Stimulated activated effector memory CD8-positive, alpha-beta T cell treated with anti-CD3 and anti-CD28 coated beads, Interleukin-12 subunit alpha, Interleukin-12 subunit beta, amount 100 ng/mL, for 72 hours (primary cell): ENCODE data around the gene C15orf62.

ENCODE experiments used
- ATAC-seq: fragments of 150-1000 bp; cut with Tn5 transposase; 2 replicates; pipeline ENCODE4 v1.10.0; 2021
- DNase-seq, 2 donors: peaks; one replicate each; pipeline ENCODE4 v3.0.0; 2021 to 2022; ENCODE audit warnings: low spot score in 2 of 2
- H3K27ac Mint-ChIP-seq: one replicate; pipeline ENCODE4 v1.8.0; 2022; ENCODE audit warnings: mild to moderate bottlenecking, mixed read lengths
- H3K36me3 Mint-ChIP-seq: one replicate; pipeline ENCODE4 v1.8.0; 2022; ENCODE audit warnings: mild to moderate bottlenecking, mixed read lengths
- H3K4me1 Mint-ChIP-seq: one replicate; pipeline ENCODE4 v1.8.0; 2022; ENCODE audit warnings: mixed read lengths
- H3K4me3 Mint-ChIP-seq: one replicate; pipeline ENCODE4 v1.8.0; 2022; ENCODE audit warnings: mild to moderate bottlenecking, mixed read lengths
- H3K9me3 Mint-ChIP-seq: one replicate; pipeline ENCODE4 v1.8.0; 2022; ENCODE audit warnings: mixed read lengths

The C15orf62 gene

DNA sequence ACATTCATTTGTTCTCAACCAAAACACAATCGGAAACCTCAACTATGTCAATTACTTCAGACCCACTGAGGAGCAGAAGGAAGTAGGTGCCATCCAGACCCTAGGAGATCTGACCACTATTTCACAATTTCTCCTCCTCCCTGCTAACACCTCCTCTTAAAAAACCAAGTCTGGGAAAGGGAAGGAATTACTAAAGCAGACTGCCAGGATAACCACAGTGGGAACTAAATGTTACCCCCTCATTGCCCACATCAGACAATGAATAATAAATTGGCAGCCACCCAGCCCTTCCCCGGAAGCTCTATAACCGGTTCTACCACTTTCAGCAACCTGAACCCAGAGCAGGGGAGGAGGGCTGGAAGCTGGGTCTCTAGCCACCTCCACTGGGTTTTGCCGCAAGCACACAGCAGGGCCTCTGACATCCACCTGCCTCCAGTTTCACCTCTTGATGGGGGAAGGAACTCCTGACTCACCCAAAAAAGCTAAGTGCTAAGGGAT, 17.6 kb downstream of the C15orf62 start:
- ATAC-seq = peak; percentile 81

DNA sequence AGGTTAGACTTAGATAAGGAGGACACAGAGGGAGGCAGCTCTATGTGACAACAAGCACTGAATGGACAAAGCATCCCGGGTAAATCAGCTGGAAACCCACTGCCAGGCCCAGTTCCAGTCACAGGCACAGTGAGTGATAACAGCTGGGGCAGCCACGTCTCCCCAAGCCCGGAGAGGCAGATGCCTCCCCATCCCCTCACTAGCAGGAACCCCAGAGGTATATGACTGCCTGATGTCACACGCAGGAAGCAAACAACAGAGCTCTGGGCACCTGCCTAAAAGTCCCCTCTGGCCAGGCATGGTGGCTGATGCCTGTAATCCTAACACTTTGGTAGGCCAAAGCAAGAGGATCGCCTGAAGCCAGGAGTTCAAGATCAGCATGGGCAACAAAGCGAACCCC, 18.2 kb downstream of the C15orf62 start:
- DNase-seq = no peak
- peak; percentile 31 for ATAC-seq
- Mint-ChIP-seq H3K36me3 (peaks cover 21% of the 10 kb centered on the region), H3K4me1 (peaks cover 31% of the 10 kb centered on the region), H3K4me3 (no peak overlapping the region), H3K27ac (peak overlapping the region; percentile 72), H3K9me3 (no peaks in the 10 kb centered on the region)

More for the DNA sequence above, 17.6 kb downstream of the C15orf62 start:
- peak overlapping the region; percentile 72 for H3K27ac Mint-ChIP-seq
- no peaks in the 10 kb centered on the region for H3K9me3 Mint-ChIP-seq
- peaks cover 35% of the 10 kb centered on the region for H3K4me1 Mint-ChIP-seq
- no peak overlapping the region for H3K4me3 Mint-ChIP-seq
- H3K36me3 Mint-ChIP-seq = peaks cover 18% of the 10 kb centered on the region
- DNase-seq = no peak

DNA sequence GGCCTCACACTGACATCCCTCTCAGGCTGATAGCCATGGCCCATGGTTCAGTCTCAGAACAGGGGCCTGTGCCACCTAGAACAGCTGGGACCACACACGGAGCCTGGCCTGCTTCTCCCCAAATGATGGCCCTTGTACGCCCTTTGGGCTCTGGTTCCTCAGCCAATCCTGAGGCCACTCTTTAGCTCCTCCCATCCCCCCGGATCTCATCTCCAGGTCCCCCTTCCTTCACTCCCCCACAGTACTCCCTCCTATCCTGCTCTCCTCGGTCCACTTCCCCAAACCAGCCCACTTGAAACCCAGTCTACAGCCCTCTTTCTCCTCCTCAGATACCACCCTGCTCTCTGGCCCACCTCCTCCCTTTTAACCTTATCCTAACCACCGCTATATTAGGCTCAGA, 19.3 kb downstream of the C15orf62 start:
- peaks cover 25% of the 10 kb centered on the region for H3K36me3 Mint-ChIP-seq
- peak overlapping the region; percentile 84 for H3K27ac Mint-ChIP-seq
- ATAC-seq (no peak), DNase-seq (no peak)
- no peaks in the 10 kb centered on the region for H3K9me3 Mint-ChIP-seq
- H3K4me3 Mint-ChIP-seq = no peak overlapping the region
- peaks cover 37% of the 10 kb centered on the region for H3K4me1 Mint-ChIP-seq

DNA sequence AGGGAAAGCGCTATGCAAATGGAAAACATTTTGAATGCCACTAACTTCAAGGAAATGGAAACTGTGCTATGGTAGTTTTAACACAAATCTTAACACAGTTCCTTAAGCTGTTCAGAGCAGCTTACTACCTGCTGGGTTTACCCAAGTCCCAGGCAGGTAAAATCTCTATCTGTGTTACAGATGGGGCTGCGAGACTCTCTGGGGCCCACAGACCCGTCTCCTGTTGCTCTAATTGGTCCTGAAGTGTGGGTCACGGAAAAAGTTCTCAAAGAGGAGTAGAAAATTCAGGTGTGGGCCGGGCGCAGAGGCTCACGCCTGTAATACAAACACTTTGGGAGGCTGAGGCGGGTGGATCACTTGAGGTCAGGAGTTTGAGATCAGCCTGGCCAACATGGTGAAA, 20.2 kb downstream of the C15orf62 start:
- H3K27ac Mint-ChIP-seq = peak overlapping the region; percentile 84

DNA sequence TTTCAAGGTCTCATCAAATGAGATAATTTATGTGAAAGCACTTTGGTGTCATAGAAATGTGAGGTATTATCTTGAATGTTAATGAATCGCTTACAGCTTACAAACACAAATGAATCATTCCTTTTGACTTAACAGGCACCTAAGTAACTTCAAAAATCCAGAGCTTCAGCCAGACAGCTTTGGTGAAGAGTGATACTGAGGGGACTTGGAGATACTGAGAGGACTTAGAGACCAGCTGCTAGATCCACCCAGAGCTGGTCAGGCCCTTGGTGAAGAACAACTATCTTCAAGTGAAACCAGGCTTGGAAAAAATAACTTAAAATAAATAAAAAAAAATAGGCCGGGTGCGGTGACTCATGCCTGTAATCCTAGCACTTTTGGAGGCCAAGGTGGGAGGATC, 20.9 kb downstream of the C15orf62 start:
- H3K36me3 Mint-ChIP-seq = peaks cover 25% of the 10 kb centered on the region
- no peak overlapping the region for H3K4me3 Mint-ChIP-seq
- H3K27ac Mint-ChIP-seq = no peak overlapping the region
- DNase-seq (no peak), ATAC-seq (no peak)
- H3K4me1 Mint-ChIP-seq = peaks cover 37% of the 10 kb centered on the region
- H3K9me3 Mint-ChIP-seq = no peaks in the 10 kb centered on the region

More for the DNA sequence above, 20.2 kb downstream of the C15orf62 start:
- Mint-ChIP-seq H3K36me3 (peaks cover 25% of the 10 kb centered on the region), H3K4me1 (peaks cover 37% of the 10 kb centered on the region), H3K4me3 (no peak overlapping the region), H3K9me3 (no peaks in the 10 kb centered on the region)
- ATAC-seq = no peak
- no peak for DNase-seq

DNA sequence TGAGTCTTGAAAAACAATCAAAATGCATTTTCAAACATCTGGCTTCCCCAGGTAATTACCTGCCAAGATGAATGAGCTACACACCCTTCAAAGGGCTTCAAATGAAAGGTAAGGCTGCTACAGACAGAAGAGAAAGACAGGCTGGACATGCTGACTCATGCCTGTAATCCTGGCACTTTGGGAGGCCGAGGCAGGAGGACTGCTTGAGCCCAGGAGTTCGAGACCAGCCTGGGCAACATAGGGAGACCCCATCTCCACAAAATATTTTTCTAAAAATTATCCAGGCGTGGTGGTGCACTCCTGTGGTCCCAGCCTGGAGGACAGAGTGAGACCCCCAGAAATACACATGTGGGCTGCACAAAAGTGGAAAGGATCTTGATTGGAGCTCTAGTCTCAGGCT, 22.6 kb downstream of the C15orf62 start:
- H3K4me1 Mint-ChIP-seq = peaks cover 34% of the 10 kb centered on the region
- H3K27ac Mint-ChIP-seq = no peak overlapping the region
- H3K4me3 Mint-ChIP-seq = no peak overlapping the region
- ATAC-seq = no peak
- no peaks in the 10 kb centered on the region for H3K9me3 Mint-ChIP-seq
- peaks cover 25% of the 10 kb centered on the region for H3K36me3 Mint-ChIP-seq
- DNase-seq = no peak

DNA sequence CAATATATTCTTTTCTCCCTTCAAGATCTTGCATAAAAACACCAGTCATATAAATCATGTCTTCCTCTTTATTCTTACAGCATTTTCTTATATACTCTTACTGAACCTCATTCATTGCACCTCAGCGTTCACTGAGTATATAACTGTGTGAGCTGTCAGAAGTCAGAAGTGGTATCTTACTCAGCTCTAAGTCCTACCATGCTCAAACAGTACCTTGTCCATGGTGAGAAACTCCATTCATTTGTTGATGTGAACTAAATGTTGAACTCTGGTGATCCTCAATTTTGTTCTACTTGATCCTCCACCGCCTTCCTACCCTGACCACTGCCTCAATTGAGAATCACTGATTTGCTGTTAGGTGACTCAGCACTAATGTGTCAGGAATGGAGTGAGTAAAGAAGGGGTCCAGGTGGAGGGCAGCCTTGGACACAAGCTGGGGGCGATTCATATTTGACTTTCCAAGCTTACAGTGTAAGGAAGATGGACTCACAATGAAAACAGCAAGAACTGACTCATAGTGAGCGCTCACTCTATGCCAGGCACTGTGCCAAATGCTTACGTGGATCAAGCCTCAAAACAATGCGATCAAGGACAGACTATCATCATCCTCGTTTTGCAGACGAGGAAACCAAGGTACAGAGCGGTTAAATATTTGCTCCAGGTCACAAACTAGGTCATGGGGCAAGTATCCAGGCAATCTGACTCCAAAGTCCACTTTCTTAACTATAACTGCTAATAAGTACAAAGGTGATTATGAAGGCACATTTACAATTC, 23.6 kb downstream of the C15orf62 start:
- Mint-ChIP-seq H3K4me1 (peaks cover 32% of the 10 kb centered on the region), H3K27ac (peak overlapping the region; percentile 20), H3K4me3 (no peak overlapping the region), H3K36me3 (peaks cover 35% of the 10 kb centered on the region), H3K9me3 (no peaks in the 10 kb centered on the region)
- ATAC-seq (peak; percentile 93), DNase-seq (peak in 1 of 2 donors; percentile 74)

DNA sequence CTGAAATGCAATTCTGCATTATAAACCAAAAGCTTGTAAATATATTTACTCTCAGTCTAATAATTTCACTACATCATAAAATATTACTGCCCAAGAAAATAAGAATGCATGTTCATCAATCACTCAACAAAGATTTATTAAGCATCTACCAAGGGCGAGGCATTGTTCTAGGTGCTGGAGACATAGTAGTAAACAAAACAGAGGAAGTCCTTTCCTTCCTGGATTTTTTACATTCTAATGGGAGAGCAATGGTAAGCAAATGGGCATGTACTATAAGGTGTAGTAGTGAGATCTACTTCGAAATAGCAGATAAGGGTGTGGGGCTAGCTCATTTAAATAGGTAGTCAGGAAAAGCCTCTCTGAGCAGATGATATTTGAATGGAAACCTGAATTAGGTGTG, 26.3 kb downstream of the C15orf62 start:
- H3K9me3 Mint-ChIP-seq = no peaks in the 10 kb centered on the region
- peak overlapping the region; percentile 3 for H3K27ac Mint-ChIP-seq
- no peak for DNase-seq

DNA sequence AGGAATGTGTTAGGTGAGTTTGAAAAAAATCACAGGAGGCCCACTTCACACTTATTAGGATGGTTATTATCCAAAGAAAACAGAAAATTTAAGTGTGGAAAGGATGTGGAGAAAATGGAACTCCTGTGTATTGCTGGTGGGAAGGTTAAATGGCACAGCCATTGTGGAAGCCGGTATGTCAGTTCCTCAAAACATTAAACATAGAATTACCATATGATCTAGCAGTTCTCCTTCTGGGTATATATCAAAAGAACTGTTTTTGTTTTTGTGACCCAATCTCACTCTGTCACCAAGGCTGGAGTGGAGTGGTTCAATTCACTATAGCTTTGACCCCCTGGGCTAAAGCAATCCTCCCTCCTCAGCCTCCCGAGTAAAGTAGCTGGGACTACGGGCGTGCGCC, 26.7 kb downstream of the C15orf62 start:
- H3K27ac Mint-ChIP-seq = no peak overlapping the region
- peaks cover 39% of the 10 kb centered on the region for H3K4me1 Mint-ChIP-seq
- ATAC-seq (no peak), DNase-seq (no peak)
- H3K4me3 Mint-ChIP-seq = no peak overlapping the region
- no peaks in the 10 kb centered on the region for H3K9me3 Mint-ChIP-seq
- H3K36me3 Mint-ChIP-seq = peaks cover 55% of the 10 kb centered on the region

More for the DNA sequence above, 26.3 kb downstream of the C15orf62 start:
- ATAC-seq = no peak
- Mint-ChIP-seq H3K4me1 (peaks cover 34% of the 10 kb centered on the region), H3K36me3 (peaks cover 50% of the 10 kb centered on the region), H3K4me3 (no peak overlapping the region)

DNA sequence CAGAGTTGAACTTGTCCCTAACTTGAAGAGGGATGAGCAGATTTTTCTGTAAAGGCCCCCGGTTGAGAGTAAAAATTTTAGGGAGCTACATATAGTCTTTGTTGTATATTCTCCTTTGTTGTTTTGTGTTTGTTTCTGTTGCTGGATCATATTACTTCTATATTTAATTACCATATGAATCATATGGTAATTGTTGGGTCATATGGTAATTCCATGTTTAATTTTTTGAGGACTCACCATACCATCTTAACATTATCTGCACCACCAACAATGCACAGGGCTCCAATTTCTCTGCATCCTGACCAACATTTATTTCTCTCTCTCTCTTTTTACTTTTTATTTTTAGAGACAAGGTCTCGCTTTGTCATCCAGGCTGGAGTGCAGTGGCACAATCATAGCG, 29.7 kb downstream of the C15orf62 start:
- Mint-ChIP-seq H3K9me3 (no peaks in the 10 kb centered on the region), H3K27ac (peak overlapping the region; percentile 32), H3K36me3 (peaks cover 51% of the 10 kb centered on the region), H3K4me1 (peaks cover 37% of the 10 kb centered on the region), H3K4me3 (no peak overlapping the region)
- DNase-seq (no peak), ATAC-seq (no peak)

DNA sequence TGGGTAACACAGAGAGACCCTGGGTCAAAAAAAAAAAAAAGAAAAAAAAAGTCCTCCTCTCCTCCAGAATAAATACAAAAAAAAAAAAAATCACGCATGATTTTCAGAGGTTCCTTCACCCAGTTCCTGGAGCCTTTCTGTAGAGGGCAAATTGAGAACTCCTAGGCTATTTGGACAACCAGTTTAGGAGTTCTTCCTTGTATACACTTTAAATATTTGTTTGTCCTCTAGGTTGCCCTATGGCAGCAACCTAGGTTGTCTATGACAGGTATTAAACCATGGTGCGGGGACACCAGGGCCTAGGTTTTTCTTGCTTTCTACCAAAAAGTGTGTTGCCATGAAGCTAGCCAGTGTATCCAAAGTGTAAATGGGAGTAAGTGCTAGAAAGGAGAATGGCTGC, 33.3 kb downstream of the C15orf62 start:
- ATAC-seq (no peak), DNase-seq (no peak)
- no peaks in the 10 kb centered on the region for H3K9me3 Mint-ChIP-seq
- H3K36me3 Mint-ChIP-seq = peaks cover 52% of the 10 kb centered on the region
- peaks cover 37% of the 10 kb centered on the region for H3K4me1 Mint-ChIP-seq
- no peak overlapping the region for H3K27ac Mint-ChIP-seq
- no peak overlapping the region for H3K4me3 Mint-ChIP-seq

DNA sequence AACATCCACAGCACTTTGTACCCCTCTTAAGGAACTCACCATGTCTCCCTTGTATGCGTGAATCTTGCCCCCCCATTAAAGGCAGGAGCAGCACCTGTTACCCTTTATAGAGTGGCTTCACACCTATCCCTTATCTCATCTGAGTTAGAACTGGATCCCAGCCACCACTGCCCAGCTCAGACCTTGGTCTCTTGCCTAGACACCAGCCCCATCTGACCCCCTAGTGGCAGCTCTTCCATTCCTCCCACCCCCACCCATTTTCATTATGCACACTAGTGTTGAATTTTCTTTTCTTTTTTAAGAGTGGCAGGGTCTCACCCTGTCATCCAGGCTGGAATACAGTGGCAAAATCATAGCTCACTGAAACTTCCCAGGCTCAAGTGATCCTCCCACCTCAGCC, 33.9 kb downstream of the C15orf62 start:
- peaks cover 46% of the 10 kb centered on the region for H3K36me3 Mint-ChIP-seq
- H3K27ac Mint-ChIP-seq = peak overlapping the region; percentile 26
- no peak overlapping the region for H3K4me3 Mint-ChIP-seq
- no peak for ATAC-seq
- DNase-seq = no peak
- no peaks in the 10 kb centered on the region for H3K9me3 Mint-ChIP-seq
- H3K4me1 Mint-ChIP-seq = peaks cover 37% of the 10 kb centered on the region

DNA sequence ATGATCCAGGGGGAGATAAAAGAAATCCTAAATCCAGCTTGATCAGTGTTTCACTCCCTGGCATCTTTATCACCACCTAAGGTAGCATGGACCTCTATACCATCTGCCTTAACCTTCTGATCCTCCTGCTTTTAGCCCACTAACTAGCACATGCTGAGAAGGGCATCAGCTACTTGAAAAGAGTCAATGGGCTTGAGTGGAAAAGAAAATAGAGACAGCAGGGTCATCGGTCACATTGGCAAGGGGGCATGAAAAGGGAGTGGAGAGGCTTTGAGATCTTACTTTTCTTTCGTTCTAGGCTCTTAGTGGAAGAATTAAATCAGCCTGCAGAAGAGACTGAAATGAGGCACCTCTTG, 36.9 kb downstream of the C15orf62 start:
- H3K4me3 Mint-ChIP-seq = peak overlapping the region; percentile 98
- H3K9me3 Mint-ChIP-seq = no peaks in the 10 kb centered on the region
- H3K36me3 Mint-ChIP-seq = peaks cover 35% of the 10 kb centered on the region
- H3K27ac Mint-ChIP-seq = peak overlapping the region; percentile 98
- DNase-seq (no peak), ATAC-seq (peak; percentile 0)
- peaks cover 30% of the 10 kb centered on the region for H3K4me1 Mint-ChIP-seq

DNA sequence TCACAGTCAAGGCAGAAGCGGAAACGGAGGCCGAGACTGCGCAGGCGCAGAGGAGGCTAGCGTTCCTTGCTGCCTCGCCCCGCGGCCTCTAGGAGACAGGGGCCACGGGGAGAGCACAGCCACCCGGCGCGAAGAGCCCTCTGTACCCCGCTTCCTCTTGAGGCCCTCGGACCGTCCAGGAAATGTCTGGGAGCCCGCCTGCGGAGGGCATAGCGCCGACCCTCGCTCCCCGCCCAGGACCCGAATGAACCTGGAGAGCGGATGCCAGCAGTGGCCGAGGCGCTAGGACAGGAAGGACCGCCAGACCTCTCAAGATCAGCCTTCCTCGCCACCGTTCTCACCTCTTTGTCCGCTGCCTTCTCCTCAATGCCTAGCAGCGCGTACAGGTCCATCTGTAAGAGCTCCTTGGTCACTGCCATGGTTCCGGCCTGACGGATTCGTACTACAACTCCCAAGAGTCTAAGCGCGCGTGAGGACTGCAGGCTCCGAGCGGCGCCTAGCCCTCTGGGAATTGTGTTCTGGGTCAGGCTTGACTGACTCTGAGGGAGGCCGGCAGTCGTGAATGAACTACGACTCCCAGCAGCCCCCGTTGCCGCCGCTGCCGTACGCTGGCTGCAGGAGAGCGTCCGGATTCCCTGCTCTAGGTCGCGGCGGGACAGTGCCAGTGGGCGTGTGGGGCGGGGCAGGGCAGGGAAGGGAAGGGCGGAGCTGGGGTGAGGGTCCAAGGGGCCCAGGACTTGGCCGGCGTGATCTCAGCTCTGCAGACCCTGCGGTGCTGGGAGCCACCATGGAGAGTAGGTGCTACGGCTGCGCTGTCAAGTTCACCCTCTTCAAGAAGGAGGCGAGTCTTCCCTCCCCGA, 37.5 kb downstream of the C15orf62 start, which contains the start of the genes DNAJC17 and ZFYVE19:
TSS of gene DNAJC17 (minus strand) at position 446 of the 860 bp plus-strand sequence. CDS start at position 419, 27 bp downstream.
TSS of gene ZFYVE19 (plus strand) at position 62 of the 860 bp plus-strand sequence. CDS start at position 563, 501 bp downstream.
- H3K9me3 Mint-ChIP-seq = no peaks in the 10 kb centered on the region
- DNase-seq = peak; percentile 94 to 97
- peaks cover 36% of the 10 kb centered on the region for H3K36me3 Mint-ChIP-seq
- H3K27ac Mint-ChIP-seq = peak within 1 kb of the TSS; percentile 98
- H3K4me3 Mint-ChIP-seq = peak within 1 kb of the TSS; percentile 98
- peak; percentile 98 for ATAC-seq
- H3K4me1 Mint-ChIP-seq = peaks cover 24% of the 10 kb centered on the region

DNA sequence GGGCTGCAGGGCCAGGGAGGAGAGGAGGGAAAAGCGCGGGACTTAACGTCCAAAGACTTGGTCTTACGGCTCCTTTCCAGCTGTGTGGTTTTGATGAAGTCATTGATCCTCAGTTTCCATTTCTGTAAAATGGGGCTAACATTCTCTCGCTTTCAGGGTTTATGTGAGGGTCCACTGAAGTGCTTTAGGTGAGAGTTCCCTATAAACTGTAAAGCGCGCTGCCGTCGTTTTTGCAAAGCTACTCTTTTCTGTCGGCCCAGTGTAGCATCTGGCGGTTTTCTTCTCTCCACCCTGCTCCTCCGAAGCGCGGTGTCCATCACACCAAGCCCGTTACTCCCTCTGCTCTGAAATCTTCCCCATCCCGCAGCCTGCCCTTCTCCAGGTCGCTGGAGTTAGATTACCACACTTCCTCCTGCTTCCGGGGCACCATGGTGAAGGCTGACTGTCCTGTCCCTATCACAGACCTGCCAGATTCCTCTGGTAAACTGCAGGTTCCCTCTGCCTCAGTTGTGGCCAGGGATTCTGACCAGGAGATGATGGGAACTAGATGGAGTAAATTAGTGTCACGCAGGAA, 38.2 kb downstream of the C15orf62 start:
- peaks cover 21% of the 10 kb centered on the region for H3K4me1 Mint-ChIP-seq
- no peaks in the 10 kb centered on the region for H3K9me3 Mint-ChIP-seq
- DNase-seq = no peak
- peak overlapping the region; percentile 98 for H3K4me3 Mint-ChIP-seq
- peaks cover 33% of the 10 kb centered on the region for H3K36me3 Mint-ChIP-seq
- peak overlapping the region; percentile 98 for H3K27ac Mint-ChIP-seq
- ATAC-seq = no peak
